ENCODE results near the gene SLC12A6. TPM values are rescaled to one million over a fixed set of nuclear protein-coding genes. Genes with fewer than 3 reads are reported as not detected.
A peak's percentile ranks its signal among the peaks of the same experiment; 100 is the strongest.
"Not testable (repeated sequence)": the region's sequence is repeated elsewhere in the genome, so short reads cannot be mapped to it uniquely, and the experiment has no call there.

SLC12A6 gene
- total RNA-seq, 1 donor from 2014 or later = 16.6 TPM

- Mint-ChIP-seq H3K27ac (peak overlapping the region; percentile 89), H3K4me1 (ENCODE audit: low read depth) (peaks cover 31% of the 10 kb centered on the region), H3K9me3 (no peaks in the 10 kb centered on the region), H3K36me3 (ENCODE audit: low read depth) (peaks cover 65% of the 10 kb centered on the region), H3K27me3 (ENCODE audit: low read depth) (no peaks in the 10 kb centered on the region), H3K4me3 (ENCODE audit: low read depth) (peak overlapping the region; percentile 4)
- intact Hi-C loops (cut with micrococcal nuclease) = loop anchor here (2.0 kb wide), 1 partner anchor 96 kb away; no protein-coding TSS in a partner anchor
- DNase-seq (ENCODE audit: low spot score) = no peak
These were observed 98.3 kb downstream of the SLC12A6 start for GRCh38 chr15:34239151-34239808.

- Mint-ChIP-seq H3K36me3 (ENCODE audit: low read depth) (peaks cover 64% of the 10 kb centered on the region), H3K4me3 (ENCODE audit: low read depth) (no peak overlapping the region), H3K4me1 (ENCODE audit: low read depth) (peaks cover 7% of the 10 kb centered on the region), H3K27me3 (ENCODE audit: low read depth) (no peaks in the 10 kb centered on the region), H3K27ac (peak overlapping the region; percentile 33), H3K9me3 (no peaks in the 10 kb centered on the region)
- DNase-seq (ENCODE audit: low spot score) = no peak
- intact Hi-C loops (cut with micrococcal nuclease) = no loop called here
These were observed 104.0 kb downstream of the SLC12A6 start for GRCh38 chr15:34233614-34234013.

- H3K27me3 Mint-ChIP-seq (ENCODE audit: low read depth) = no peaks in the 10 kb centered on the region
- no peak for DNase-seq (ENCODE audit: low spot score)
- peaks cover 21% of the 10 kb centered on the region for H3K36me3 Mint-ChIP-seq (ENCODE audit: low read depth)
- peak overlapping the region; percentile 98 for H3K27ac Mint-ChIP-seq
- H3K9me3 Mint-ChIP-seq = no peaks in the 10 kb centered on the region
- peaks cover 28% of the 10 kb centered on the region for H3K4me1 Mint-ChIP-seq (ENCODE audit: low read depth)
- peak overlapping the region; percentile 96 for H3K4me3 Mint-ChIP-seq (ENCODE audit: low read depth)
- intact Hi-C loops (cut with micrococcal nuclease) = loop anchor here (1.0 to 10.0 kb wide), 3 partner anchors 14 to 741 kb away; partner anchors contain the start of genes AQR, EMC7 and KATNBL1
These were observed 113.5 kb downstream of the SLC12A6 start for GRCh38 chr15:34223904-34224596.

- no peak overlapping the region for H3K27ac Mint-ChIP-seq
- H3K4me3 Mint-ChIP-seq (ENCODE audit: low read depth) = no peak overlapping the region
These were observed 119.9 kb downstream of the SLC12A6 start for GRCh38 chr15:34217587-34218225.

GRCh38 chr15:34216527-34217270, 120.9 kb downstream of the SLC12A6 start:
- no peaks in the 10 kb centered on the region for H3K9me3 Mint-ChIP-seq
- H3K4me3 Mint-ChIP-seq (ENCODE audit: low read depth) = no peak overlapping the region
- H3K27me3 Mint-ChIP-seq (ENCODE audit: low read depth) = peaks cover 2% of the 10 kb centered on the region
- H3K4me1 Mint-ChIP-seq (ENCODE audit: low read depth) = no peaks in the 10 kb centered on the region
- DNase-seq (ENCODE audit: low spot score) = no peak
- H3K36me3 Mint-ChIP-seq (ENCODE audit: low read depth) = no peaks in the 10 kb centered on the region
- H3K27ac Mint-ChIP-seq = no peak overlapping the region
- intact Hi-C loops (cut with micrococcal nuclease) = no loop called here

More at GRCh38 chr15:34217587-34218225, 119.9 kb downstream of the SLC12A6 start:
- no peak for DNase-seq (ENCODE audit: low spot score)
- no peaks in the 10 kb centered on the region for H3K9me3 Mint-ChIP-seq
- intact Hi-C loops (cut with micrococcal nuclease) = no loop called here
- H3K27me3 Mint-ChIP-seq (ENCODE audit: low read depth) = peaks cover 2% of the 10 kb centered on the region
- H3K4me1 Mint-ChIP-seq (ENCODE audit: low read depth) = peaks cover 4% of the 10 kb centered on the region
- no peaks in the 10 kb centered on the region for H3K36me3 Mint-ChIP-seq (ENCODE audit: low read depth)

GRCh38 chr15:34214135-34214534, 123.4 kb downstream of the SLC12A6 start:
- no peak for DNase-seq (ENCODE audit: low spot score)
- H3K9me3 Mint-ChIP-seq = no peaks in the 10 kb centered on the region
- intact Hi-C loops (cut with micrococcal nuclease) = no loop called here
- H3K27me3 Mint-ChIP-seq (ENCODE audit: low read depth) = peaks cover 2% of the 10 kb centered on the region
- no peaks in the 10 kb centered on the region for H3K36me3 Mint-ChIP-seq (ENCODE audit: low read depth)
- H3K27ac Mint-ChIP-seq = no peak overlapping the region
- peaks cover 2% of the 10 kb centered on the region for H3K4me1 Mint-ChIP-seq (ENCODE audit: low read depth)
- H3K4me3 Mint-ChIP-seq (ENCODE audit: low read depth) = no peak overlapping the region

GRCh38 chr15:34213690-34214089, 123.9 kb downstream of the SLC12A6 start:
- H3K4me1 Mint-ChIP-seq (ENCODE audit: low read depth) = peaks cover 4% of the 10 kb centered on the region
- no peak for DNase-seq (ENCODE audit: low spot score)
- intact Hi-C loops (cut with micrococcal nuclease) = no loop called here
- H3K9me3 Mint-ChIP-seq = no peaks in the 10 kb centered on the region
- H3K27me3 Mint-ChIP-seq (ENCODE audit: low read depth) = peaks cover 2% of the 10 kb centered on the region
- H3K4me3 Mint-ChIP-seq (ENCODE audit: low read depth) = no peak overlapping the region
- H3K36me3 Mint-ChIP-seq (ENCODE audit: low read depth) = no peaks in the 10 kb centered on the region
- H3K27ac Mint-ChIP-seq = no peak overlapping the region

GRCh38 chr15:34209421-34210282, 127.9 kb downstream of the SLC12A6 start, which contains the start of gene KATNBL1:
KATNBL1 (minus strand) TSS chr15:34210096; CDS start chr15:34163676, 46,420 bp downstream.
- peak; percentile 89 for DNase-seq (ENCODE audit: low spot score)
- Mint-ChIP-seq H3K27me3 (ENCODE audit: low read depth) (no peaks in the 10 kb centered on the region), H3K36me3 (ENCODE audit: low read depth) (peaks cover 13% of the 10 kb centered on the region), H3K4me1 (ENCODE audit: low read depth) (peaks cover 20% of the 10 kb centered on the region), H3K4me3 (ENCODE audit: low read depth) (peak within 1 kb of the TSS; percentile 87), H3K9me3 (no peaks in the 10 kb centered on the region), H3K27ac (peak within 1 kb of the TSS; percentile 78)
- intact Hi-C loops (cut with micrococcal nuclease) = loop anchor here (1.0 kb wide), 5 partner anchors 15 to 171 kb away; partner anchors contain the start of gene EMC7

GRCh38 chr15:34206011-34206410, 131.6 kb downstream of the SLC12A6 start:
- H3K4me3 Mint-ChIP-seq (ENCODE audit: low read depth) = no peak overlapping the region
- no peaks in the 10 kb centered on the region for H3K27me3 Mint-ChIP-seq (ENCODE audit: low read depth)
- no peaks in the 10 kb centered on the region for H3K9me3 Mint-ChIP-seq
- H3K4me1 Mint-ChIP-seq (ENCODE audit: low read depth) = peaks cover 28% of the 10 kb centered on the region
- H3K36me3 Mint-ChIP-seq (ENCODE audit: low read depth) = peaks cover 26% of the 10 kb centered on the region
- no peak overlapping the region for H3K27ac Mint-ChIP-seq
- intact Hi-C loops (cut with micrococcal nuclease) = no loop called here
- DNase-seq (ENCODE audit: low spot score) = no peak

GRCh38 chr15:34203936-34204335, 133.6 kb downstream of the SLC12A6 start:
- Mint-ChIP-seq H3K36me3 (ENCODE audit: low read depth) (peaks cover 40% of the 10 kb centered on the region), H3K27me3 (ENCODE audit: low read depth) (no peaks in the 10 kb centered on the region), H3K4me3 (ENCODE audit: low read depth) (no peak overlapping the region), H3K27ac (no peak overlapping the region), H3K4me1 (ENCODE audit: low read depth) (peaks cover 29% of the 10 kb centered on the region), H3K9me3 (no peaks in the 10 kb centered on the region)
- no peak for DNase-seq (ENCODE audit: low spot score)
- intact Hi-C loops (cut with micrococcal nuclease) = no loop called here

- H3K9me3 Mint-ChIP-seq = no peaks in the 10 kb centered on the region
- H3K27me3 Mint-ChIP-seq (ENCODE audit: low read depth) = no peaks in the 10 kb centered on the region
- intact Hi-C loops (cut with micrococcal nuclease) = no loop called here
- no peak overlapping the region for H3K4me3 Mint-ChIP-seq (ENCODE audit: low read depth)
- H3K27ac Mint-ChIP-seq = no peak overlapping the region
- peaks cover 47% of the 10 kb centered on the region for H3K36me3 Mint-ChIP-seq (ENCODE audit: low read depth)
- peaks cover 24% of the 10 kb centered on the region for H3K4me1 Mint-ChIP-seq (ENCODE audit: low read depth)
- no peak for DNase-seq (ENCODE audit: low spot score)
These were observed 134.3 kb downstream of the SLC12A6 start for GRCh38 chr15:34203305-34203704.

GRCh38 chr15:34193272-34193671, 144.3 kb downstream of the SLC12A6 start:
- H3K4me1 Mint-ChIP-seq (ENCODE audit: low read depth); intact Hi-C loops (cut with micrococcal nuclease); H3K27me3 Mint-ChIP-seq (ENCODE audit: low read depth); H3K27ac Mint-ChIP-seq; H3K4me3 Mint-ChIP-seq (ENCODE audit: low read depth); DNase-seq (ENCODE audit: low spot score); H3K9me3 Mint-ChIP-seq: not testable (repeated sequence)
- peaks cover 18% of the 10 kb centered on the region for H3K36me3 Mint-ChIP-seq (ENCODE audit: low read depth)

Data from activated T-helper 2 cell treated with anti-CD3 and anti-CD28 coated beads, Interferon-gamma antibody, Interleukin-2, Interleukin-4, amounts not matched to agents 10 μg/mL and 5 μg/mL and 100 μg/mL, durations not matched to agents 14 hours and 24 hours and 36 hours (primary cell).